Glomerular visceral epithelial cell (primary cell): ENCODE measurements around the gene SMAD3.
A peak's percentile ranks its signal among the peaks of the same experiment; 100 is the strongest.

Experiments
- DNase-seq: peaks from one replicate; pipeline ENCODE4 v3.0.0-alpha.2; 2016; ENCODE audit errors: extremely low spot score

Gene SMAD3

DNA sequence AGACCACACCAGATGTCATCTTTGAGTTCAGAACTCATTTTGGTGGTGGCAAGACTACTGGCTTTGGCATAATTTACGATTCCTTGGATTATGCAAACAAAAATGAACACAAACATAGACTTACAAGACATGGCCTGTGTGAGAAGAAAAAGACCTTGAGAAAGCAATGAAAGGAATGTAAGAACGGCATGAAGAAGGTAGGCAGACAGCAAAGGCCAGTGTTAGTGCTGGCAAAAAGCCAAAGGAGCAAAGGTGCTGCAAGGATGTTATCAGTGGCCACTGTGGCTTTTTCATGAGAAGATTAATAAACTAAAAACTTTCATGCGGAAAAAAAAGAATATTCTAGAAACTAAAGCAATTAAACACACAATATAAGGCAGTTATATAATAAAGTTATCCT lies 167.2 kb downstream of the SMAD3 start:
- no peak for DNase-seq

GRCh38 chr15:67240235-67241131 lies 175.1 kb downstream of the SMAD3 start:
- DNase-seq: peak; percentile 33

GRCh38 chr15:67241132-67241855 lies 175.9 kb downstream of the SMAD3 start:
- DNase-seq: no peak

DNA sequence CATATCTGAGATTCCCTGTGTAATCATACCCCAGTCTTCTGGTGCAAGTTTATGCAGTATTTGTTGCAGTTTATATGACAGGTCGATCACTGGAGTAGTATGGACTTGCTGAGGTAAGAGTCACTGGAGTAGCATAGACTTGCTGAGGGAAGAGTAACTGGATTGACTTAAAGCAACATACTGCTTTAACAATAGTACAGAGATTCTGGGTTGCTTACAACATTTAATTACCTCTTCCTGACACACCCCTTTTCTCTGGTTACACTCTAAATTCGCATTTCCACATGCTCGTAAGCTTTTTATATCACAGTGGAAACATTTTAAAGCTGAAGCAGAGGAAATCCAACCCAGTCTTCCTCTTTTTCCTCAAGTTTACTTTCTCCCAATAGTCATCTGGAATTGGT lies 177.3 kb downstream of the SMAD3 start:
- no peak for DNase-seq
